HEK293 (cell line): ENCODE results near the gene GRK5.

Source experiments
- CTCF ChIA-PET: fragments of 350-600 bp; formaldehyde crosslinking; extraction: SDS; loops from one replicate; lab custom pipeline; 2021; ENCODE audit warnings: antibody characterized with exemption; lab: Yijun Ruan, JAX
- POLR2A ChIA-PET: fragments of 300-600 bp; formaldehyde crosslinking; extraction: SDS; loops from one replicate; lab custom pipeline; 2020; ENCODE audit warnings: antibody characterized with exemption, inconsistent platforms; lab: Yijun Ruan, JAX
- H3K27ac ChIP-seq: fragments of 200-500 bp; sonication (Bioruptor generic); 2 replicates; pipeline ENCODE4 v1.5.1; 2014; ENCODE audit warnings: low read depth, low read length, control low read depth, inconsistent platforms; ENCODE audit errors: extremely low read depth
- H3K36me3 ChIP-seq, 2 experiments: fragments of 200-500 bp in 1 of 2; sonication (Bioruptor generic) in 1 of 2; 1 replicate in 1 of 2; 2 replicates in 1 of 2; pipeline ENCODE4 v1.5.1; 2014 to 2017; ENCODE audit warnings: inconsistent platforms in 2 of 2, low read length in 2 of 2; ENCODE audit not compliant: control insufficient read depth in 2 of 2, insufficient read depth in 1 of 2
- H3K4me1 ChIP-seq: fragments of 200-500 bp; sonication (Bioruptor generic); 2 replicates; pipeline ENCODE4 v1.5.1; 2014; ENCODE audit warnings: mild to moderate bottlenecking, low read length, inconsistent platforms; ENCODE audit not compliant: control insufficient read depth, insufficient read depth
- H3K4me3 ChIP-seq: 2 replicates; pipeline ENCODE4 v1.5.1; 2011; ENCODE audit warnings: low read depth, mild to moderate bottlenecking, control low read depth, low read length, moderate library complexity
- H3K9me3 ChIP-seq: fragments of 200-500 bp; sonication (Bioruptor generic); 2 replicates; pipeline ENCODE4 v1.5.1; 2014; ENCODE audit warnings: low read depth, low read length, inconsistent platforms; ENCODE audit not compliant: control insufficient read depth, insufficient read depth
- KLF7 ChIP-seq: fragments of 450-650 bp; formaldehyde crosslinking; IDR thresholded peaks from 2 replicates; pipeline ENCODE4 v1.5.1; 2016; ENCODE audit warnings: missing biosample characterization, missing genetic modification characterization, borderline replicate concordance
- OVOL3 ChIP-seq: fragments of 450-650 bp; formaldehyde crosslinking; IDR thresholded peaks from 2 replicates; pipeline ENCODE4 v1.5.1; 2016; ENCODE audit warnings: missing biosample characterization, missing genetic modification characterization
- PATZ1 ChIP-seq: fragments of 450-650 bp; formaldehyde crosslinking; IDR thresholded peaks from 2 replicates; pipeline ENCODE4 v1.5.1; 2016; ENCODE audit warnings: missing biosample characterization, missing genetic modification characterization
- YY2 ChIP-seq: fragments of 450-650 bp; formaldehyde crosslinking; IDR thresholded peaks from 2 replicates; pipeline ENCODE4 v1.5.1; 2016; ENCODE audit warnings: missing biosample characterization, missing genetic modification characterization
- ZFP3 ChIP-seq: fragments of 450-650 bp; formaldehyde crosslinking; IDR thresholded peaks from 2 replicates; pipeline ENCODE4 v1.5.1; 2016; ENCODE audit warnings: low read depth, missing biosample characterization, missing genetic modification characterization
- ZNF10 ChIP-seq: fragments of 450-650 bp; formaldehyde crosslinking; IDR thresholded peaks from 2 replicates; pipeline ENCODE4 v1.5.1; 2017; ENCODE audit warnings: missing biosample characterization, missing genetic modification characterization
- ZNF146 ChIP-seq: fragments of 450-650 bp; formaldehyde crosslinking; IDR thresholded peaks from 2 replicates; pipeline ENCODE4 v1.5.1; 2016; ENCODE audit warnings: missing biosample characterization, missing genetic modification characterization
- ZNF157 ChIP-seq: fragments of 450-650 bp; formaldehyde crosslinking; IDR thresholded peaks from 2 replicates; pipeline ENCODE4 v1.5.1; 2016; ENCODE audit warnings: missing biosample characterization, missing genetic modification characterization
- ZNF530 ChIP-seq: fragments of 450-650 bp; formaldehyde crosslinking; IDR thresholded peaks from 2 replicates; pipeline ENCODE4 v1.5.1; 2016; ENCODE audit warnings: low read depth, missing biosample characterization, missing genetic modification characterization
- ZNF548 ChIP-seq: fragments of 450-650 bp; formaldehyde crosslinking; IDR thresholded peaks from 2 replicates; pipeline ENCODE4 v1.5.1; 2016; ENCODE audit warnings: missing biosample characterization, missing genetic modification characterization
- ZNF629 ChIP-seq: fragments of 450-650 bp; formaldehyde crosslinking; IDR thresholded peaks from 2 replicates; pipeline ENCODE4 v1.5.1; 2017; ENCODE audit warnings: missing biosample characterization, missing genetic modification characterization
- ZNF645 ChIP-seq: fragments of 450-650 bp; formaldehyde crosslinking; IDR thresholded peaks from 2 replicates; pipeline ENCODE4; 2016; ENCODE audit warnings: missing biosample characterization, missing genetic modification characterization
- ZNF664 ChIP-seq: fragments of 450-650 bp; formaldehyde crosslinking; IDR thresholded peaks from 2 replicates; pipeline ENCODE4 v1.5.1; 2016; ENCODE audit warnings: missing biosample characterization, missing genetic modification characterization
- ZNF785 ChIP-seq: fragments of 450-650 bp; formaldehyde crosslinking; IDR thresholded peaks from 2 replicates; pipeline ENCODE4 v1.5.1; 2016; ENCODE audit warnings: missing biosample characterization, missing genetic modification characterization
- ZNF791 ChIP-seq: fragments of 450-650 bp; formaldehyde crosslinking; IDR thresholded peaks from 2 replicates; pipeline ENCODE4 v1.5.1; 2016; ENCODE audit warnings: missing biosample characterization, missing genetic modification characterization
- ZNF792 ChIP-seq: fragments of 450-650 bp; formaldehyde crosslinking; IDR thresholded peaks from 2 replicates; pipeline ENCODE4 v1.5.1; 2016; ENCODE audit warnings: missing biosample characterization, missing genetic modification characterization
- ZNF830 ChIP-seq: fragments of 450-650 bp; IDR thresholded peaks from 2 replicates; pipeline ENCODE4 v1.5.0; 2018; ENCODE audit warnings: missing biosample characterization, missing genetic modification characterization, low read depth, mild to moderate bottlenecking, moderate library complexity
- ZNF843 ChIP-seq: fragments of 450-650 bp; formaldehyde crosslinking; IDR thresholded peaks from 2 replicates; pipeline ENCODE4 v1.5.1; 2016; ENCODE audit warnings: missing biosample characterization, missing genetic modification characterization
- TF ChIP-seq, protein P1 (sequence below): fragments of 450-650 bp; formaldehyde crosslinking; IDR thresholded peaks from 2 replicates; pipeline ENCODE4 v1.5.1; 2017; ENCODE audit warnings: missing biosample characterization, missing genetic modification characterization
- TF ChIP-seq, protein P2 (sequence below): fragments of 450-650 bp; formaldehyde crosslinking; IDR thresholded peaks from 2 replicates; pipeline ENCODE4 v1.5.1; 2016; ENCODE audit warnings: missing biosample characterization, missing genetic modification characterization
- TF ChIP-seq, protein P3 (sequence below): fragments of 450-650 bp; formaldehyde crosslinking; IDR thresholded peaks from 2 replicates; pipeline ENCODE4 v1.5.1; 2016; ENCODE audit warnings: missing biosample characterization, missing genetic modification characterization
- TF ChIP-seq, protein P4 (sequence below): fragments of 450-650 bp; formaldehyde crosslinking; IDR thresholded peaks from 2 replicates; pipeline ENCODE4 v1.5.1; 2016; ENCODE audit warnings: missing biosample characterization, missing genetic modification characterization

GRK5 gene

GRCh38 chr10:119409385-119409784 is 202.0 kb downstream of the GRK5 start:
- Histone ChIP-seq H3K9me3 (no peaks in the 10 kb centered on the region), H3K4me1 (no peaks in the 10 kb centered on the region), H3K4me3 (no peak overlapping the region), H3K27ac (no peak overlapping the region), H3K36me3 (no peaks in the 10 kb centered on the region)
- POLR2A ChIA-PET, result no interaction called here
- TF ChIP-seq ZNF10 (tag by site-specific recombination), result no peak
- TF ChIP-seq, protein P1, sequence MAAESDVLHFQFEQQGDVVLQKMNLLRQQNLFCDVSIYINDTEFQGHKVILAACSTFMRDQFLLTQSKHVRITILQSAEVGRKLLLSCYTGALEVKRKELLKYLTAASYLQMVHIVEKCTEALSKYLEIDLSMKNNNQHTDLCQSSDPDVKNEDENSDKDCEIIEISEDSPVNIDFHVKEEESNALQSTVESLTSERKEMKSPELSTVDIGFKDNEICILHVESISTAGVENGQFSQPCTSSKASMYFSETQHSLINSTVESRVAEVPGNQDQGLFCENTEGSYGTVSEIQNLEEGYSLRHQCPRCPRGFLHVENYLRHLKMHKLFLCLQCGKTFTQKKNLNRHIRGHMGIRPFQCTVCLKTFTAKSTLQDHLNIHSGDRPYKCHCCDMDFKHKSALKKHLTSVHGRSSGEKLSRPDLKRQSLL (tag by site-specific recombination), result no peak
- TF ChIP-seq ZNF146 (tag by site-specific recombination), result no peak
- no peak for TF ChIP-seq YY2 (tag by site-specific recombination)
- no peak for TF ChIP-seq KLF7 (tag by site-specific recombination)
- no peak for TF ChIP-seq ZNF792 (tag by site-specific recombination)
- TF ChIP-seq, protein P2, sequence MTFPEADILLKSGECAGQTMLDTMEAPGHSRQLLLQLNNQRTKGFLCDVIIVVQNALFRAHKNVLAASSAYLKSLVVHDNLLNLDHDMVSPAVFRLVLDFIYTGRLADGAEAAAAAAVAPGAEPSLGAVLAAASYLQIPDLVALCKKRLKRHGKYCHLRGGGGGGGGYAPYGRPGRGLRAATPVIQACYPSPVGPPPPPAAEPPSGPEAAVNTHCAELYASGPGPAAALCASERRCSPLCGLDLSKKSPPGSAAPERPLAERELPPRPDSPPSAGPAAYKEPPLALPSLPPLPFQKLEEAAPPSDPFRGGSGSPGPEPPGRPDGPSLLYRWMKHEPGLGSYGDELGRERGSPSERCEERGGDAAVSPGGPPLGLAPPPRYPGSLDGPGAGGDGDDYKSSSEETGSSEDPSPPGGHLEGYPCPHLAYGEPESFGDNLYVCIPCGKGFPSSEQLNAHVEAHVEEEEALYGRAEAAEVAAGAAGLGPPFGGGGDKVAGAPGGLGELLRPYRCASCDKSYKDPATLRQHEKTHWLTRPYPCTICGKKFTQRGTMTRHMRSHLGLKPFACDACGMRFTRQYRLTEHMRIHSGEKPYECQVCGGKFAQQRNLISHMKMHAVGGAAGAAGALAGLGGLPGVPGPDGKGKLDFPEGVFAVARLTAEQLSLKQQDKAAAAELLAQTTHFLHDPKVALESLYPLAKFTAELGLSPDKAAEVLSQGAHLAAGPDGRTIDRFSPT (tag by site-specific recombination), result no peak
- TF ChIP-seq ZNF785, result no peak
- no peak for TF ChIP-seq ZNF645 (tag by site-specific recombination)
- no peak for TF ChIP-seq ZNF843 (tag by site-specific recombination)
- TF ChIP-seq ZNF830 (tag by site-specific recombination), result no peak
- TF ChIP-seq, protein P3, sequence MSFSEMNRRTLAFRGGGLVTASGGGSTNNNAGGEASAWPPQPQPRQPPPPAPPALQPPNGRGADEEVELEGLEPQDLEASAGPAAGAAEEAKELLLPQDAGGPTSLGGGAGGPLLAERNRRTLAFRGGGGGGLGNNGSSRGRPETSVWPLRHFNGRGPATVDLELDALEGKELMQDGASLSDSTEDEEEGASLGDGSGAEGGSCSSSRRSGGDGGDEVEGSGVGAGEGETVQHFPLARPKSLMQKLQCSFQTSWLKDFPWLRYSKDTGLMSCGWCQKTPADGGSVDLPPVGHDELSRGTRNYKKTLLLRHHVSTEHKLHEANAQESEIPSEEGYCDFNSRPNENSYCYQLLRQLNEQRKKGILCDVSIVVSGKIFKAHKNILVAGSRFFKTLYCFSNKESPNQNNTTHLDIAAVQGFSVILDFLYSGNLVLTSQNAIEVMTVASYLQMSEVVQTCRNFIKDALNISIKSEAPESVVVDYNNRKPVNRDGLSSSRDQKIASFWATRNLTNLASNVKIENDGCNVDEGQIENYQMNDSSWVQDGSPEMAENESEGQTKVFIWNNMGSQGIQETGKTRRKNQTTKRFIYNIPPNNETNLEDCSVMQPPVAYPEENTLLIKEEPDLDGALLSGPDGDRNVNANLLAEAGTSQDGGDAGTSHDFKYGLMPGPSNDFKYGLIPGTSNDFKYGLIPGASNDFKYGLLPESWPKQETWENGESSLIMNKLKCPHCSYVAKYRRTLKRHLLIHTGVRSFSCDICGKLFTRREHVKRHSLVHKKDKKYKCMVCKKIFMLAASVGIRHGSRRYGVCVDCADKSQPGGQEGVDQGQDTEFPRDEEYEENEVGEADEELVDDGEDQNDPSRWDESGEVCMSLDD (tag by site-specific recombination), result no peak
- no peak for TF ChIP-seq OVOL3 (tag by site-specific recombination)
- TF ChIP-seq, protein P4, sequence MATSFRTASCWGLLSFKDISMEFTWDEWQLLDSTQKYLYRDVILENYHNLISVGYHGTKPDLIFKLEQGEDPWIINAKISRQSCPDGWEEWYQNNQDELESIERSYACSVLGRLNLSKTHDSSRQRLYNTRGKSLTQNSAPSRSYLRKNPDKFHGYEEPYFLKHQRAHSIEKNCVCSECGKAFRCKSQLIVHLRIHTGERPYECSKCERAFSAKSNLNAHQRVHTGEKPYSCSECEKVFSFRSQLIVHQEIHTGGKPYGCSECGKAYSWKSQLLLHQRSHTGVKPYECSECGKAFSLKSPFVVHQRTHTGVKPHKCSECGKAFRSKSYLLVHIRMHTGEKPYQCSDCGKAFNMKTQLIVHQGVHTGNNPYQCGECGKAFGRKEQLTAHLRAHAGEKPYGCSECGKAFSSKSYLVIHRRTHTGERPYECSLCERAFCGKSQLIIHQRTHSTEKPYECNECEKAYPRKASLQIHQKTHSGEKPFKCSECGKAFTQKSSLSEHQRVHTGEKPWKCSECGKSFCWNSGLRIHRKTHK (tag by site-specific recombination), result no peak
- CTCF ChIA-PET, result interaction anchor here (1.0 kb wide), 1 partner anchor 200 kb away, joined by 3 read pairs; no protein-coding TSS in a partner anchor

DNA sequence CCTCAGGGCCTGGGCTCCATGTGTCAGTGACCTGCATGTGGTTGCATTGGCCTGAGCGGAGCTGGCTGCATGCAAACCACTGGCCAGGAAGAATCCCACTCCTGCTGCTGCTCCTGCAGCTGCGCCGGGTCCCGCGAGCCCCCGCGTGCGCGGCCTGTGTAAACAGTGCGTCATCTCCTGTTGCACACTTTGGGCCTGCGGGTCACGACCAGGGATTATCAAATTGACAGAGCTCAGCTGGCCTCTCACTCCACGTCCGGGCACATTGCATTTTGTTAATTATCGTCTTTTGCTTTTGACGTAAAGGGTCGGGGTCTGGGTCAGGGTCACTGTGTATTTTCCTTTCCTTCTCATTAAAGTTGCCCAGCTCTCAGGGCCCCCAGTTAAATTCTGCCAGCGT is 202.5 kb downstream of the GRK5 start:
- CTCF ChIA-PET, result no interaction called here
- Histone ChIP-seq H3K27ac (no peak overlapping the region), H3K4me3 (no peak overlapping the region), H3K9me3 (no peaks in the 10 kb centered on the region), H3K4me1 (no peaks in the 10 kb centered on the region), H3K36me3 (no peaks in the 10 kb centered on the region)
- POLR2A ChIA-PET, result no interaction called here
- TF ChIP-seq ZNF548 (tag by site-specific recombination) (no peak), ZNF157 (tag by site-specific recombination) (no peak), ZNF791 (tag by site-specific recombination) (no peak), ZNF664 (tag by site-specific recombination) (no peak), ZNF629 (no peak), PATZ1 (tag by site-specific recombination) (no peak), ZNF530 (no peak), ZFP3 (no peak)
- TF ChIP-seq, protein P3 (tag by site-specific recombination), result no peak
